AG04450 (cell line): Measurements from ENCODE around the gene HECW1. TPM values are rescaled to one million over a fixed set of nuclear protein-coding genes. Genes with fewer than 3 reads are reported as not detected.

Experiments used
- CTCF ChIA-PET: fragments of 300-600, 350-600 bp; formaldehyde crosslinking; extraction: SDS; loops from one replicate; lab custom pipeline; 2022; ENCODE audit warnings: antibody characterized with exemption, inconsistent platforms; lab: Charles Lee
- POLR2A ChIA-PET: fragments of 350-600 bp; formaldehyde crosslinking; extraction: SDS; loops from one replicate; lab custom pipeline; 2021; ENCODE audit warnings: antibody characterized with exemption, inconsistent platforms; lab: Yijun Ruan, JAX
- DNase-seq: peaks from one replicate; pipeline ENCODE4 v3.0.0-alpha.2; 2011; ENCODE audit warnings: low read depth, low spot score
- H3K27ac ChIP-seq: one replicate; pipeline ENCODE4 v1.5.1; 2012; ENCODE audit warnings: low read depth, low read length, control low read depth
- H3K27me3 ChIP-seq: one replicate; pipeline ENCODE4 v1.6.0; 2012; ENCODE audit warnings: low read length; ENCODE audit not compliant: control insufficient read depth, insufficient read depth
- H3K4me3 ChIP-seq: 2 replicates; pipeline ENCODE4 v1.5.1; 2011; ENCODE audit warnings: mild to moderate bottlenecking, low read depth, low read length, control low read depth
- H3K9me3 ChIP-seq: 2 replicates; pipeline ENCODE4 v1.5.1; 2012; ENCODE audit warnings: low read length; ENCODE audit not compliant: control insufficient read depth, insufficient read depth
- polyA plus RNA-seq: library from polyadenylated mRNA; depleted of rRNA; stranded (reverse); fragments of >200 nt; gene quantifications from 2 replicates; pipeline ENCODE4 v1.2.3, GENCODE V29; 2011
- TF ChIP-seq, protein P1 (sequence below): IDR thresholded peaks from 2 replicates; pipeline ENCODE4 v1.5.1; 2011; ENCODE audit warnings: low read depth, low read length, control low read depth, inconsistent platforms

The HECW1 gene
- polyA plus RNA-seq, 1 experiment: 2.6 TPM

DNA sequence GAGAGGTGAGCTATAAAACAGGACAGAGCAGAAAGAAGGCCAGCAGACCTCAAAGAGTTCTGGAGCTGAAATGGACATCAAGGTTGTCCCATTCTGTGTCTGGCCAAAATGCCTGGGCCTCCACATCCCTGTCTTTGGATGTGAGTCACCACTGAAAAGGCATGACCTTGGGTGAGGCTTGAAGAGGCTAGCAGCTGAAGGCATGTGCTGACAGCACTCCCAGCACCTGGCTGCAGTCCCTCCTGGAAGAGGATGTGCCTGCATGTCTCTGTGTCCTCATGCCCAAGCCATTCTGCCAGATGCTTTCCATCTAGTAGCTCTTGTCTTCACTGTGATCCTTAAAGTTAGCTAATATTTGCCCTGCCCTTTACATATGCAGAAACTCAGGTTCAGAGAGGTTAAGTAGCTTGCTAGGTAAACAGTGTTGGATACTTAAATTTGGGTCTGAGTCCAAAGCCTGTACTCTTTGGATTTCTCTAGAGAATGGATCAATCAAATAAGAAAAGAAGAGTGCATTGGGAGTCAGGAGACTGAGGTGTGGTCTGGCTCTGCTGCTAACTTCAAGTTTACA is 35.8 kb downstream of the HECW1 start:
- TF ChIP-seq, protein P1, sequence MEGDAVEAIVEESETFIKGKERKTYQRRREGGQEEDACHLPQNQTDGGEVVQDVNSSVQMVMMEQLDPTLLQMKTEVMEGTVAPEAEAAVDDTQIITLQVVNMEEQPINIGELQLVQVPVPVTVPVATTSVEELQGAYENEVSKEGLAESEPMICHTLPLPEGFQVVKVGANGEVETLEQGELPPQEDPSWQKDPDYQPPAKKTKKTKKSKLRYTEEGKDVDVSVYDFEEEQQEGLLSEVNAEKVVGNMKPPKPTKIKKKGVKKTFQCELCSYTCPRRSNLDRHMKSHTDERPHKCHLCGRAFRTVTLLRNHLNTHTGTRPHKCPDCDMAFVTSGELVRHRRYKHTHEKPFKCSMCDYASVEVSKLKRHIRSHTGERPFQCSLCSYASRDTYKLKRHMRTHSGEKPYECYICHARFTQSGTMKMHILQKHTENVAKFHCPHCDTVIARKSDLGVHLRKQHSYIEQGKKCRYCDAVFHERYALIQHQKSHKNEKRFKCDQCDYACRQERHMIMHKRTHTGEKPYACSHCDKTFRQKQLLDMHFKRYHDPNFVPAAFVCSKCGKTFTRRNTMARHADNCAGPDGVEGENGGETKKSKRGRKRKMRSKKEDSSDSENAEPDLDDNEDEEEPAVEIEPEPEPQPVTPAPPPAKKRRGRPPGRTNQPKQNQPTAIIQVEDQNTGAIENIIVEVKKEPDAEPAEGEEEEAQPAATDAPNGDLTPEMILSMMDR: no peak
- POLR2A ChIA-PET: no interaction called here
- Histone ChIP-seq H3K4me3 (no peak overlapping the region), H3K27ac (no peak overlapping the region), H3K9me3 (no peaks in the 10 kb centered on the region), H3K27me3 (peaks cover 2% of the 10 kb centered on the region)
- DNase-seq: no peak
- CTCF ChIA-PET: interaction anchor here (0.6 kb wide), 1 partner anchor 203 kb away, joined by 3 read pairs; no protein-coding TSS in a partner anchor

DNA sequence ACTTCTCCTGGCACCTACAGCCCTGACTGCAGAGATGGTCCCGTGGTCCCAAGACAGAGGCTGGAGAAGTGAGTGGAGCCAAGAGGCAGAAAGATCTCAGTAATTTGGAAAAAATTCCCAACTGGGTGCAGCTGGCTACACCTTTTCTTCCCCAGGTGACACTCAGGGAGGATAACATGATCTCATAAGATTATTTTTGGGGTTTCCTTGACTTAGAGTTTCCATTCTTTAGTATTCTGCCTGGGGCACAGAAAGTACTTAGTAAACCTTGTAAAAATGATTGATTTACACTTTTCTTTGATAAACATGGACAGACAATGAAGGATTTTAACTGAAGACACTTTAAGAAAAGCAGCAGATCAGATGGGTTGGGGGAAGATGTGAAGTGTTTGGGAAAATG is 38.6 kb downstream of the HECW1 start:
- H3K9me3 ChIP-seq: no peaks in the 10 kb centered on the region
- H3K27ac ChIP-seq: no peak overlapping the region
- no peak overlapping the region for H3K4me3 ChIP-seq
- ChIA-PET POLR2A (no interaction called here), CTCF (no interaction called here)
- DNase-seq: no peak
- TF ChIP-seq, protein P1: no peak
- peaks cover 5% of the 10 kb centered on the region for H3K27me3 ChIP-seq

DNA sequence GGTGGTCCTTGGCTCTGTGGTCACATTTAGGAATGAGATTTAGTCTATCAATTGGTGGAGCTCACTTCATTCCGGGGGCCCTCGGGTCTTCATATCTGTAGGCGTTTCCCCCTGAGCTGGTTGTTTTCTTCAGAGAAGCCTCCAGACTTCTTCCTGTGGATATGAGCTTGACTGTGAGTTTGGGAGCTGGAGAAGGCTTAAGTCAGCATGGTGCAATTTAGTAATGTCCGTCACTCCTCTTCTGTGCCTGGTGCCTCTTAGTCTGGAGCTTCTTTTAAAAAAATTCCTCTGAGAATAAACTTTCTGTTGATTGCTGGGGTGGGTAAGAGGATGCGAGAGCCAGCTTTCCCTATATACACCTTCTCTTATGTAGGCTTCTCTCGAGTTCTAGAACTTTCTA is 40.2 kb downstream of the HECW1 start:
- DNase-seq: no peak
- no peaks in the 10 kb centered on the region for H3K9me3 ChIP-seq
- H3K27me3 ChIP-seq: peaks cover 3% of the 10 kb centered on the region
- CTCF ChIA-PET: interaction anchor here (0.9 kb wide), 1 partner anchor 44 kb away, joined by 4 read pairs; no protein-coding TSS in a partner anchor
- H3K27ac ChIP-seq: no peak overlapping the region
- H3K4me3 ChIP-seq: no peak overlapping the region
- TF ChIP-seq, protein P1: no peak
- POLR2A ChIA-PET: no interaction called here

DNA sequence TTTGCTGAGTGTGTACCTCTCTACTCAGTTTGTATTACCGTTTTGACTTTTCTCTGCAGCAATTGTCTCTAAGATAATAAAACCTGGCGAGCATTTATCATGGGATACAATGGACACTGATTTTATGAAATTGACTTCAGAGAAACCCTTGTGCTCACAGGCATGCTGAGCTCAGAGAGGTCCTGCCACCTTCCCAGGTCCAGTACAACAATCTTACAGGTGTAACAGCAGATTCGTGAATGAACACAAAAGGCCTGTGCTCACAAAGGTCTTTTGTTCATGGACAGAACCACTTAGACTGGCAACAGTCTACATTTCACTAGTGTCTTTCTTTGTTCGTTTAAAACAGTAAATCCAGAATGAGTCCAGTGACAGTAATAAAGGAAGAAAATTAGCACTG is 43.2 kb downstream of the HECW1 start:
- no peak for DNase-seq
- H3K27me3 ChIP-seq: peaks cover 3% of the 10 kb centered on the region
- TF ChIP-seq, protein P1: no peak
- no peak overlapping the region for H3K4me3 ChIP-seq
- H3K27ac ChIP-seq: no peak overlapping the region
- ChIA-PET CTCF (no interaction called here), POLR2A (interaction anchor here (0.5 kb wide), 1 partner anchor 151 kb away, joined by 7 read pairs; no protein-coding TSS in a partner anchor)
- H3K9me3 ChIP-seq: no peaks in the 10 kb centered on the region

DNA sequence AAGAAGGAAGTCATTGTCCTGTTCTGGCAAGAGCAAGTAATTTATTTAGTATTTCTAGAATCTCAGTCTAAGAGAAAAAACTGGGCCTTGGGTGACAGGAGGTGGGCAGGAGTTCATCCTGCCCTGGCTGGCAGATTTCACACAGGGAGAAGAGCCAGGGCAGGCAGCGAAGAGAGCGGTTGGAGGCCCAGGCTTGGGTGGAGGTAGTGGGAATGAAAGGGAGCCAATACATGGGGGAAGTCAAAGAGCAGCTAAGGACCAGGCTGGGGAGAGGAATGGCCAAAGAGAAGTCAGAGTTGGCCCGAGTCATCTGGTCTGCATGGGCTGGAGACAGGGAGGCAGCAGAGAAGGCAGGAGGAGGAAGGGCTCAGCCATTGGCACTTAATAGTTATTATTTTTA is 51.4 kb downstream of the HECW1 start:
- Histone ChIP-seq H3K9me3 (no peaks in the 10 kb centered on the region; the same call in 1 of the 2 replicates), H3K27ac (no peak overlapping the region), H3K4me3 (no peak overlapping the region), H3K27me3 (peaks cover 2% of the 10 kb centered on the region)
- ChIA-PET POLR2A (no interaction called here), CTCF (interaction anchor here (1.3 kb wide), 1 partner anchor 97 kb away, joined by 5 read pairs; no protein-coding TSS in a partner anchor)
- TF ChIP-seq, protein P1: no peak
- no peak for DNase-seq
